ENCODE measurements around the gene SMDT1.
A peak's percentile ranks its signal among the peaks of the same experiment; 100 is the strongest.

Gene SMDT1

DNA sequence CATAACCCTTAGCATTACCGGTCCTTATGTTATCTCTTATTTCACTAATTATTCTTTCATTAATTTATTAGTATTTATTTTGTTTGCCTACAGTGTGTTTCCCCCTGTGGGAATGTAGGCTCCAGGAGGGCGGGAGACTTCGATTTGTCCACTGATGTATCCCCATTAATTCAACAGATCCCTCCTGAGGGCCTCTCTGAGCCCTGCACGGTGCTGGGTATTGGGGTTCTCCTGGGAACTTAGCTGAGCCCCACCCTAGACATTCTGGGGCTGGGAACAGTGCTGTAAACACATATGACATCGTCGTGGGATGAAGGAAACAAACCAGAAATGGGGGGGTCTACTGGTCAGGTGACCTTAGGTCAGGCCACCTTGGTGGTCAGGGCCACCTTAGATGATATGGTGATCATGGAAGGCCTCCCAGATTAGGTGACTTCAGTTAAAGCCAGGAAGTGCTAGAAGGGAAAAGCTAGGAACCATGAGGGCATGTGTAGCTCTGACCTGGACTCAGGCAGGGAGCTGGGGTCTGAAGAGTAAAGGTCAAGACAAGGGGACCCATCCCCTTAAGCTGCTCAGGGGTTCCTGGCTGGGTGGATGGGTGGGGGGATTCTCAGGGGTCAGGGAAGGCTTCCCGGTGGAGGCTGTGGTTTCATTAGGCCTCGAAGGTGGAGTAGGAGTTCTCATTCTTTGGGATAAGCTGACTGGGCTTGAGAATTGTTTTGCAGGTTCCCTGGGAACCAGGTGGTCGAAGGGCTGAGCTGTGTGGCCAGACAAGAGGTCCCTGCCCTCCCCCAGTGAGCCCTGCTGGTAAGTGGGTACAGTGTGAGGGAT lies 4.4 kb upstream of the SMDT1 start:
- WGBS (ENCODE audit: insufficient coverage) = 88% methylated on average over 5 of the region's 9 CpGs
- no peak for DNase-seq
- H3K4me1 ChIP-seq (ENCODE audit: control extremely low read depth in 1 of 4, control insufficient read depth in 4 of 4, insufficient read depth in 4 of 4, low read length in 3 of 4) = peaks cover 0 to 42% (median 29%) of the 10 kb centered on the region in 4 experiments
- H3K4me3 ChIP-seq (ENCODE audit: control insufficient read depth in 1 of 7, extremely low read depth in 1 of 7, insufficient read depth in 4 of 7, low read depth in 2 of 7, low read length in 6 of 7) = peak overlapping the region in 4 of 7 experiments; percentile 65 to 85 (median 76)
- H3K27me3 ChIP-seq (replicated peaks in 2 of 5; ENCODE audit: control insufficient read depth in 4 of 5, insufficient read depth in 5 of 5, low read length in 4 of 5) = no peaks in the 10 kb centered on the region
- H3K9me3 ChIP-seq (ENCODE audit: control extremely low read depth in 1 of 5, control insufficient read depth in 4 of 5, insufficient read depth in 2 of 5, low read depth in 1 of 5, low read length in 4 of 5) = peaks cover 0 to 3% (median 0%) of the 10 kb centered on the region in 5 experiments
- CTCF ChIA-PET = interaction anchor here (0.6 to 2.4 kb wide), 7 partner anchors 12 to 109 kb away, joined by 3 to 9 read pairs (median 4); partner anchors contain the start of gene SEPTIN3
- peak overlapping the region in 1 of 2 experiments; percentile 54 for H3K27ac ChIP-seq (ENCODE audit: insufficient read depth in 1 of 2, low read depth in 1 of 2, low read length in 2 of 2, poor library complexity in 1 of 2, severe bottlenecking in 2 of 2)
- POLR2A ChIA-PET = no interaction called here
- peaks cover 0 to 13% (median 6%) of the 10 kb centered on the region in 4 experiments for H3K36me3 ChIP-seq (ENCODE audit: control insufficient read depth in 4 of 4, insufficient read depth in 4 of 4, low read length in 3 of 4)

DNA sequence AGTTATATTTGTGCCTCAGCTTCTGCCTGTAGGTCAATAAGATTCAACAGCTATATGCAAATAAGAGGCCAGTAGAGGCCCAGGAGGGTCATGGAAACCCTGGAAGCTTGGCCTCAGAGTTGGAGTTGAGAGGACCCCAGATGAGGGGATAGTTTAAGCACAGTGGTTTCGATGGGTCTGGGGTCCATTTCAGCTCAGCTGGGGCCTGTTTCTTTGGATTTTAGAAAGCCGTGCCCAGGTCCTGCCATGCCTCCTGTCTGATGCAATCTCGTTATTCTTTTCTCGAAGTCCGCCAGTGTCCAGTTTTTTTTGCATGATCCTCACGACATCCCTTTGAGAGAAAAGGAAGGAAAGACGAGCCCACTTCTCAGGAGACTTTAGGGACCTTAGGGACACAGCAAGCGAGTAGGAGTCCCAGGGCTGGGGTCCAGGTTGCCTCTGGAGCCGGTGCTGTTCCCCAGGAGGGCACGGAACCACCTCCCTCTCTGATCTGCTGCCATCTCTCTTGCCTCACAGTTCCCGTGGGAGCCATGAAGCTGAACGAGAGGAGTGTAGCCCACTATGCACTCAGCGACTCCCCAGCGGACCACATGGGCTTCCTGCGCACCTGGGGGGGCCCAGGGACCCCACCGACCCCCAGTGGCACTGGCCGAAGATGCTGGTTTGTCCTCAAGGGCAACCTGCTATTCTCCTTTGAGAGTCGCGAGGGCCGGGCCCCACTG lies 2.6 kb upstream of the SMDT1 start:
- WGBS (ENCODE audit: insufficient coverage) = 96% methylated on average over 20 of the region's 20 CpGs
- POLR2A ChIA-PET = interaction anchor here (1.0 kb wide), 1 partner anchor 13 kb away, joined by 3 read pairs; the partner anchor contains the start of gene NDUFA6
- peaks cover 5 to 36% (median 20%) of the 10 kb centered on the region in 4 experiments for H3K4me1 ChIP-seq (ENCODE audit: control extremely low read depth in 1 of 4, control insufficient read depth in 4 of 4, insufficient read depth in 4 of 4, low read length in 3 of 4)

GRCh38 chr22:42077486-42078125 lies 1.9 kb upstream of the SMDT1 start:
- POLR2A ChIA-PET = interaction anchor here (1.0 kb wide), 1 partner anchor 13 kb away, joined by 3 read pairs; the partner anchor contains the start of gene NDUFA6
- WGBS (ENCODE audit: insufficient coverage) = 94% methylated on average over 21 of the region's 21 CpGs

More for the DNA sequence above, 2.6 kb upstream of the SMDT1 start:
- Histone ChIP-seq H3K4me3 (ENCODE audit: control insufficient read depth in 1 of 7, extremely low read depth in 1 of 7, insufficient read depth in 4 of 7, low read depth in 2 of 7, low read length in 6 of 7) (no peak overlapping the region), H3K27ac (ENCODE audit: insufficient read depth in 1 of 2, low read depth in 1 of 2, low read length in 2 of 2, poor library complexity in 1 of 2, severe bottlenecking in 2 of 2) (no peak overlapping the region), H3K9me3 (ENCODE audit: control extremely low read depth in 1 of 5, control insufficient read depth in 4 of 5, insufficient read depth in 2 of 5, low read depth in 1 of 5, low read length in 4 of 5) (peaks cover 0 to 3% (median 0%) of the 10 kb centered on the region in 5 experiments), H3K36me3 (ENCODE audit: control insufficient read depth in 4 of 4, insufficient read depth in 4 of 4, low read length in 3 of 4) (peaks cover 0 to 16% (median 8%) of the 10 kb centered on the region in 4 experiments), H3K27me3 (replicated peaks in 2 of 5; ENCODE audit: control insufficient read depth in 4 of 5, insufficient read depth in 5 of 5, low read length in 4 of 5) (no peaks in the 10 kb centered on the region)
- DNase-seq = no peak
- CTCF ChIA-PET = interaction anchor here (1.2 to 2.2 kb wide), 4 partner anchors 13 to 111 kb away, joined by 3 to 5 read pairs (median 4); partner anchors contain the start of gene NDUFA6

GRCh38 chr22:42078469-42079318 lies 806 bp upstream of the SMDT1 start:
- H3K27ac ChIP-seq (ENCODE audit: insufficient read depth in 1 of 2, low read depth in 1 of 2, low read length in 2 of 2, poor library complexity in 1 of 2, severe bottlenecking in 2 of 2) = peak overlapping the region; percentile 90 to 97
- no peaks in the 10 kb centered on the region for H3K27me3 ChIP-seq (replicated peaks in 2 of 5; ENCODE audit: control insufficient read depth in 4 of 5, insufficient read depth in 5 of 5, low read length in 4 of 5)
- peaks cover 6 to 30% (median 23%) of the 10 kb centered on the region in 4 experiments for H3K36me3 ChIP-seq (ENCODE audit: control insufficient read depth in 4 of 4, insufficient read depth in 4 of 4, low read length in 3 of 4)
- WGBS (ENCODE audit: insufficient coverage) = 78% methylated on average over 17 of the region's 24 CpGs
- POLR2A ChIA-PET = interaction anchor here (0.6 to 2.4 kb wide), 2 partner anchors 11 to 22 kb away, joined by 4 to 31 read pairs; partner anchors contain the start of gene NDUFA6
- no peak for DNase-seq
- peaks cover 5 to 32% (median 18%) of the 10 kb centered on the region in 4 experiments for H3K4me1 ChIP-seq (ENCODE audit: control extremely low read depth in 1 of 4, control insufficient read depth in 4 of 4, insufficient read depth in 4 of 4, low read length in 3 of 4)
- CTCF ChIA-PET = interaction anchor here (0.5 to 4.2 kb wide), 2 partner anchors 12 to 247 kb away, joined by 4 to 29 read pairs; partner anchors contain the start of gene NDUFA6
- peak overlapping the region; percentile 55 to 91 (median 81) for H3K4me3 ChIP-seq (ENCODE audit: control insufficient read depth in 1 of 7, extremely low read depth in 1 of 7, insufficient read depth in 4 of 7, low read depth in 2 of 7, low read length in 6 of 7)
- peaks cover 0 to 3% (median 0%) of the 10 kb centered on the region in 5 experiments for H3K9me3 ChIP-seq (ENCODE audit: control extremely low read depth in 1 of 5, control insufficient read depth in 4 of 5, insufficient read depth in 2 of 5, low read depth in 1 of 5, low read length in 4 of 5)

More at GRCh38 chr22:42077486-42078125, 1.9 kb upstream of the SMDT1 start:
- peaks cover 1 to 21% (median 12%) of the 10 kb centered on the region in 4 experiments for H3K36me3 ChIP-seq (ENCODE audit: control insufficient read depth in 4 of 4, insufficient read depth in 4 of 4, low read length in 3 of 4)
- peaks cover 0 to 3% (median 0%) of the 10 kb centered on the region in 5 experiments for H3K9me3 ChIP-seq (ENCODE audit: control extremely low read depth in 1 of 5, control insufficient read depth in 4 of 5, insufficient read depth in 2 of 5, low read depth in 1 of 5, low read length in 4 of 5)
- no peak for DNase-seq
- no peak overlapping the region for H3K4me3 ChIP-seq (ENCODE audit: control insufficient read depth in 1 of 7, extremely low read depth in 1 of 7, insufficient read depth in 4 of 7, low read depth in 2 of 7, low read length in 6 of 7)
- peak overlapping the region in 1 of 2 experiments; percentile 97 for H3K27ac ChIP-seq (ENCODE audit: insufficient read depth in 1 of 2, low read depth in 1 of 2, low read length in 2 of 2, poor library complexity in 1 of 2, severe bottlenecking in 2 of 2)
- peaks cover 5 to 35% (median 20%) of the 10 kb centered on the region in 4 experiments for H3K4me1 ChIP-seq (ENCODE audit: control extremely low read depth in 1 of 4, control insufficient read depth in 4 of 4, insufficient read depth in 4 of 4, low read length in 3 of 4)
- CTCF ChIA-PET = interaction anchor here (1.2 to 4.2 kb wide), 2 partner anchors 13 to 111 kb away, joined by 3 to 29 read pairs; partner anchors contain the start of gene NDUFA6
- no peaks in the 10 kb centered on the region for H3K27me3 ChIP-seq (replicated peaks in 2 of 5; ENCODE audit: control insufficient read depth in 4 of 5, insufficient read depth in 5 of 5, low read length in 4 of 5)

- WGBS (ENCODE audit: insufficient coverage) = 0% methylated on average over 7 of the region's 14 CpGs
- peak in 1 of 3 donors; percentile 10 for DNase-seq
- H3K9me3 ChIP-seq (ENCODE audit: control extremely low read depth in 1 of 5, control insufficient read depth in 4 of 5, insufficient read depth in 2 of 5, low read depth in 1 of 5, low read length in 4 of 5) = peaks cover 0 to 3% (median 0%) of the 10 kb centered on the region in 5 experiments
- H3K4me3 ChIP-seq (ENCODE audit: control insufficient read depth in 1 of 7, extremely low read depth in 1 of 7, insufficient read depth in 4 of 7, low read depth in 2 of 7, low read length in 6 of 7) = peak overlapping the region; percentile 63 to 91 (median 83)
- ChIA-PET POLR2A (interaction anchor here (2.4 kb wide), 1 partner anchor 9 kb away, joined by 31 read pairs; the partner anchor contains the start of gene NDUFA6), CTCF (interaction anchor here (0.8 to 4.2 kb wide), 3 partner anchors 10 to 37 kb away, joined by 3 to 29 read pairs (median 3); partner anchors contain the start of gene NDUFA6)
- H3K27me3 ChIP-seq (replicated peaks in 2 of 5; ENCODE audit: control insufficient read depth in 4 of 5, insufficient read depth in 5 of 5, low read length in 4 of 5) = no peaks in the 10 kb centered on the region
- H3K27ac ChIP-seq (ENCODE audit: insufficient read depth in 1 of 2, low read depth in 1 of 2, low read length in 2 of 2, poor library complexity in 1 of 2, severe bottlenecking in 2 of 2) = peak overlapping the region; percentile 90 to 97
- peaks cover 6 to 45% (median 33%) of the 10 kb centered on the region in 4 experiments for H3K36me3 ChIP-seq (ENCODE audit: control insufficient read depth in 4 of 4, insufficient read depth in 4 of 4, low read length in 3 of 4)
- peaks cover 5 to 19% (median 11%) of the 10 kb centered on the region in 4 experiments for H3K4me1 ChIP-seq (ENCODE audit: control extremely low read depth in 1 of 4, control insufficient read depth in 4 of 4, insufficient read depth in 4 of 4, low read length in 3 of 4)
These were observed 787 bp downstream of the SMDT1 start for GRCh38 chr22:42080287-42080686.

All from common myeloid progenitor, CD34-positive (primary cell).